Esophagus muscularis mucosa (tissue), 4 donors: ENCODE results near the gene FOXN3. TPM values are rescaled to one million over a fixed set of nuclear protein-coding genes. Genes with fewer than 3 reads are reported as not detected.

Experiments
- DNase-seq: peaks from one replicate; pipeline ENCODE4 v3.0.0-alpha.2; 2017; ENCODE audit errors: extremely low spot score
- H3K27ac ChIP-seq, 4 donors: fragments of 200-600 bp; sonication (generic); replicated peaks in 1 of 4; 1 replicate in 3 of 4; 2 replicates in 1 of 4; pipeline ENCODE4 v1.5.1; 2016 to 2019; ENCODE audit warnings: mild to moderate bottlenecking in 1 of 4
- H3K27me3 ChIP-seq, 4 donors: fragments of 200-600 bp; sonication (generic); one replicate each; pipeline versions ENCODE4 v1.5.1 to v1.6.0; 2016 to 2019
- H3K36me3 ChIP-seq, 4 donors: fragments of 200-600 bp; sonication (generic); one replicate each; pipeline ENCODE4 v1.5.1; 2016 to 2019
- H3K4me1 ChIP-seq, 4 donors: fragments of 200-600 bp; sonication (generic); one replicate each; pipeline ENCODE4 v1.5.1; 2016 to 2019
- H3K4me3 ChIP-seq, 4 donors: fragments of 200-600 bp; sonication (generic); 1 replicate in 2 of 4; 2 replicates in 2 of 4; pipeline ENCODE4 v1.5.1; 2016 to 2019; ENCODE audit warnings: mild to moderate bottlenecking in 4 of 4, moderate library complexity in 1 of 4
- H3K9me3 ChIP-seq, 4 donors: fragments of 200-600 bp; sonication (generic); 1 replicate in 3 of 4; 2 replicates in 1 of 4; pipeline ENCODE4 v1.5.1; 2016 to 2019
- CTCF ChIP-seq, 3 experiments: fragments of 200-600 bp in 2 of 3; fragments of 450-650 bp in 1 of 3; sonication (generic) in 2 of 3; IDR thresholded peaks; one replicate each; pipeline ENCODE4 v1.5.1; 2017 to 2019; ENCODE audit warnings: antibody characterized with exemption in 3 of 3, mild to moderate bottlenecking in 2 of 3, moderate library complexity in 1 of 3
- EP300 ChIP-seq: sonication (generic); formaldehyde crosslinking; IDR thresholded peaks from one replicate; pipeline ENCODE4 v1.6.1; 2017; ENCODE audit warnings: antibody characterized with exemption
- POLR2A ChIP-seq: fragments of 450-650 bp; IDR thresholded peaks from one replicate; pipeline ENCODE4 v1.6.1; 2017; ENCODE audit warnings: antibody characterized with exemption, moderate library complexity, mild to moderate bottlenecking, low read depth
- POLR2AphosphoS5 ChIP-seq, 2 donors: sonication (generic); formaldehyde crosslinking; IDR thresholded peaks; one replicate each; pipeline ENCODE4 v1.6.1; 2017; ENCODE audit warnings: antibody characterized with exemption in 2 of 2
- WGBS: methylation state at CpG from one replicate; pipeline ENCODE4 v1.1.5; 2018; 5-methylcytosine and 5-hydroxymethylcytosine counted together
- intact Hi-C: fragments of 100-400 bp; cut with DNase I; formaldehyde crosslinking; loops from one replicate; pipeline ENCODE4 v1.15.1; 2023
- total RNA-seq, 4 donors: library from RNA; depleted of rRNA; stranded (reverse); fragments of >200 nt; gene quantifications; one replicate each; pipeline versions ENCODE4 v1.1.0 to v1.2.1, GENCODE V29; 2016

The FOXN3 gene
- total RNA-seq, 4 donors from 2014 or later, result 114 to 180 (median 145) TPM

- Histone ChIP-seq H3K4me1 (peaks cover 20 to 25% (median 23%) of the 10 kb centered on the region in 4 donors), H3K9me3 (peaks cover 0 to 11% (median 7%) of the 10 kb centered on the region in 4 donors), H3K27me3 (no peaks in the 10 kb centered on the region), H3K4me3 (no peak overlapping the region), H3K36me3 (peaks cover 0 to 18% (median 2%) of the 10 kb centered on the region in 4 donors), H3K27ac (no peak overlapping the region)
- TF ChIP-seq EP300 (no peak), CTCF (IDR thresholded peaks at IDR 0.05) (no peak), POLR2A (no peak), POLR2AphosphoS5 (IDR thresholded peaks at IDR 0.05) (no peak)
- WGBS, result 77% methylated on average over 6 of the region's 6 CpGs
- no peak for DNase-seq
- intact Hi-C loops, result no loop called here
These were observed 249.3 kb downstream of the FOXN3 start for GRCh38 chr14:89167705-89168104.

GRCh38 chr14:89166633-89167032, 250.4 kb downstream of the FOXN3 start:
- DNase-seq, result no peak
- no peak overlapping the region for H3K4me3 ChIP-seq
- no peaks in the 10 kb centered on the region for H3K27me3 ChIP-seq
- H3K27ac ChIP-seq, result peak overlapping the region in 1 of 4 donors; percentile 68
- peaks cover 5 to 23% (median 13%) of the 10 kb centered on the region in 4 donors for H3K36me3 ChIP-seq
- TF ChIP-seq POLR2A (no peak), CTCF (IDR thresholded peaks at IDR 0.05) (no peak), EP300 (no peak), POLR2AphosphoS5 (IDR thresholded peaks at IDR 0.05) (no peak)
- H3K9me3 ChIP-seq, result peaks cover 0 to 4% (median under 1%) of the 10 kb centered on the region in 4 donors
- H3K4me1 ChIP-seq, result peaks cover 20 to 25% (median 23%) of the 10 kb centered on the region in 4 donors
- WGBS, result 83% methylated on average over 4 of the region's 4 CpGs
- intact Hi-C loops, result no loop called here

- DNase-seq, result no peak
- no peak for TF ChIP-seq POLR2AphosphoS5 (IDR thresholded peaks at IDR 0.05)
- no peak for TF ChIP-seq POLR2A
- no peak for TF ChIP-seq CTCF (IDR thresholded peaks at IDR 0.05)
- TF ChIP-seq EP300, result no peak
- WGBS, result 33% methylated on average over 11 of the region's 11 CpGs
- intact Hi-C loops, result no loop called here
- H3K27me3 ChIP-seq, result no peaks in the 10 kb centered on the region
- peak overlapping the region; percentile 23 to 37 (median 27) for H3K4me3 ChIP-seq
- H3K36me3 ChIP-seq, result peaks cover 5 to 27% (median 19%) of the 10 kb centered on the region in 4 donors
- peaks cover 20 to 25% (median 23%) of the 10 kb centered on the region in 4 donors for H3K4me1 ChIP-seq
- no peaks in the 10 kb centered on the region for H3K9me3 ChIP-seq
- peak overlapping the region; percentile 48 to 69 (median 64) for H3K27ac ChIP-seq
These were observed 251.5 kb downstream of the FOXN3 start for GRCh38 chr14:89165189-89166181.

- no peak for DNase-seq
- Histone ChIP-seq H3K4me3 (peak overlapping the region; percentile 23 to 37 (median 27)), H3K36me3 (peaks cover 5 to 38% (median 25%) of the 10 kb centered on the region in 4 donors), H3K9me3 (no peaks in the 10 kb centered on the region), H3K27me3 (no peaks in the 10 kb centered on the region), H3K4me1 (peaks cover 20 to 25% (median 23%) of the 10 kb centered on the region in 4 donors), H3K27ac (peak overlapping the region; percentile 48 to 69 (median 64))
- TF ChIP-seq EP300 (no peak), POLR2A (no peak), POLR2AphosphoS5 (IDR thresholded peaks at IDR 0.05) (no peak), CTCF (IDR thresholded peaks at IDR 0.05) (no peak)
- intact Hi-C loops, result no loop called here
- WGBS, result 87% methylated on average over 18 of the region's 18 CpGs
These were observed 252.6 kb downstream of the FOXN3 start for GRCh38 chr14:89164168-89165073.
